Gastrocnemius medialis (tissue), 4 donors: Measurements from ENCODE around the gene TFEC.
"Not testable (repeated sequence)": the region's sequence is repeated elsewhere in the genome, so short reads cannot be mapped to it uniquely, and the experiment has no call there.

Experiments used
- CTCF ChIP-seq, 5 experiments: fragments of 450-650 bp in 3 of 5; fragments of 200-600 bp in 2 of 5; sonication (generic) in 2 of 5; IDR thresholded peaks in 4 of 5; conservative IDR thresholded peaks in 1 of 5; 1 replicate in 4 of 5; 2 replicates in 1 of 5; pipeline ENCODE4 v1.5.1; 2016 to 2019; ENCODE audit warnings: antibody characterized with exemption in 5 of 5, mild to moderate bottlenecking in 3 of 5, moderate library complexity in 3 of 5
- POLR2A ChIP-seq, 2 donors: fragments of 450-650 bp; IDR thresholded peaks; one replicate each; pipeline ENCODE4 v1.6.1; 2017; ENCODE audit warnings: antibody characterized with exemption in 2 of 2, mild to moderate bottlenecking in 2 of 2, moderate library complexity in 2 of 2

- TF ChIP-seq CTCF (IDR thresholded peaks at IDR 0.05 in 4 of 5, conservative IDR thresholded peaks at IDR 0.05 in 1 of 5); POLR2A (IDR thresholded peaks at IDR 0.05): not testable (repeated sequence)
These were observed 100.4 kb downstream of the TFEC start for GRCh38 chr7:115930184-115930583.
